K562 (cell line): ENCODE results near the gene SFPQ. TPM values are rescaled to one million over a fixed set of nuclear protein-coding genes. Genes with fewer than 3 reads are reported as not detected.

Experiments
- CHD1 ChIP-seq: fragments of 200-600 bp; sonication (generic); IDR thresholded peaks from one replicate; pipeline ENCODE4 v1.6.1; 2012; ENCODE audit warnings: mild to moderate bottlenecking, moderate library complexity, low read length, inconsistent platforms
- CREB3L1 ChIP-seq: fragments of 450-650 bp; IDR thresholded peaks from 2 replicates; pipeline ENCODE4 v1.6.1; 2014; ENCODE audit warnings: low read depth, mild to moderate bottlenecking, moderate library complexity, borderline replicate concordance
- CREB5 ChIP-seq: fragments of 250-450 bp; sonication (Bioruptor Pico); IDR thresholded peaks from 2 replicates; pipeline ENCODE4 v1.5.0; 2020; ENCODE audit warnings: mild to moderate bottlenecking
- CTCFL ChIP-seq: IDR thresholded peaks from 2 replicates; pipeline ENCODE4 v1.6.1; 2011; ENCODE audit warnings: borderline replicate concordance, low read depth, mild to moderate bottlenecking, moderate library complexity, low read length; ENCODE audit not compliant: insufficient read depth, poor library complexity, severe bottlenecking
- HMG20B ChIP-seq: fragments of 250-450 bp; sonication (Bioruptor Pico); IDR thresholded peaks from 2 replicates; pipeline ENCODE4 v1.5.0; 2021; ENCODE audit warnings: mild to moderate bottlenecking
- HMGXB4 ChIP-seq: sonication (generic); formaldehyde crosslinking; IDR thresholded peaks from 2 replicates; pipeline ENCODE4 v1.8.1; 2023; ENCODE audit warnings: mild to moderate bottlenecking, missing genetic modification reagents
- NFYB ChIP-seq: IDR thresholded peaks from 2 replicates; pipeline ENCODE4 v1.6.1; 2011; ENCODE audit warnings: mild to moderate bottlenecking, moderate library complexity; ENCODE audit not compliant: insufficient read length; ENCODE audit errors: extremely low read depth
- PRPF4 ChIP-seq: fragments of 200-400 bp; formaldehyde crosslinking; IDR thresholded peaks from one replicate; pipeline ENCODE4 v1.6.1; 2017; ENCODE audit warnings: low read length, low read depth, mild to moderate bottlenecking; ENCODE audit not compliant: insufficient read depth, poor library complexity, severe bottlenecking
- ZFP30 ChIP-seq: fragments of 250-450 bp; sonication (Bioruptor Pico); IDR thresholded peaks from 2 replicates; pipeline ENCODE4 v1.8.0; 2022; ENCODE audit warnings: moderate library complexity, mild to moderate bottlenecking, inconsistent platforms, borderline replicate concordance
- ZNF707 ChIP-seq: fragments of 250-450 bp; sonication (Bioruptor Pico); conservative IDR thresholded peaks from 2 replicates; pipeline ENCODE4 v1.8.0; 2022; ENCODE audit warnings: inconsistent platforms, mild to moderate bottlenecking, moderate library complexity
- ZNF785 ChIP-seq: fragments of 250-450 bp; sonication (Bioruptor Pico); IDR thresholded peaks from 2 replicates; pipeline ENCODE4 v1.4.0; 2020; ENCODE audit warnings: mild to moderate bottlenecking
- polyA plus RNA-seq, 8 experiments: library from polyadenylated mRNA; depleted of rRNA in 4 of 8; stranded (reverse) in 5 of 8; unstranded in 3 of 8; fragments of >200 nt; fragmentation: Nextera tagmentation in 2 of 8; fragmentation: Illumina TruSeq in 1 of 8; extraction: Ambion mirVana in 2 of 8; extraction: Trizol in 1 of 8; gene quantifications; 2 replicates each; pipeline versions ENCODE4 v1.2.1 to v1.2.3, GENCODE V29; 2011 to 2014; ENCODE audit warnings: inconsistent platforms in 1 of 8, missing spikeins in 1 of 8
- total RNA-seq, 7 experiments: library from RNA; depleted of rRNA in 6 of 7; stranded (reverse); fragments of >200 nt in 6 of 7; fragmentation: Illumina TruSeq in 2 of 7; extraction: Trizol in 2 of 7; gene quantifications; 2 replicates each; pipeline versions ENCODE4 v1.2.1 to v1.2.3, GENCODE V29; 2011 to 2021; ENCODE audit warnings: low replicate concordance in 1 of 7

SFPQ gene
- total and polyA plus RNA-seq, 9 of the 15 experiments (the other 6 are each of a cell fraction or from before 2014, with no cell fraction given), result 69.7 to 562 (median 399) TPM

- TF ChIP-seq HMG20B (CRISPR knock-in tag) (no peak), ZNF785 (CRISPR knock-in tag) (no peak), NFYB (no peak), CREB5 (CRISPR knock-in tag) (no peak), CHD1 (no peak), HMGXB4 (CRISPR knock-in tag) (no peak), ZFP30 (CRISPR knock-in tag) (0 out of 2 replicates have a peak, but pooled peaks have one; percentile 33), ZNF707 (CRISPR knock-in tag) (0 out of 2 replicates have a peak, but pooled peaks have one; percentile 33), CREB3L1 (no peak), PRPF4 (peak; percentile 26), CTCFL (no peak)
Observed at GRCh38 chr1:35188578-35189392, 4.2 kb downstream of the SFPQ start (continued).
